ENCODE data around the gene TMEM184B. TPM values are rescaled to one million over a fixed set of nuclear protein-coding genes. Genes with fewer than 3 reads are reported as not detected.

The TMEM184B gene
- total RNA-seq, 1 experiment from 2014 or later: 9.7 TPM

GRCh38 chr22:38276166-38276565, 3.4 kb upstream of the TMEM184B start:
- DNase-seq (ENCODE audit: low read depth): no peak

- DNase-seq (ENCODE audit: low read depth): no peak
Observed at GRCh38 chr22:38273135-38273826, 471 bp upstream of the TMEM184B start.

- no peak for DNase-seq (ENCODE audit: low read depth)
Observed at GRCh38 chr22:38271927-38272372, 860 bp downstream of the TMEM184B start.

GRCh38 chr22:38271101-38271500, 1.7 kb downstream of the TMEM184B start:
- DNase-seq (ENCODE audit: low read depth): no peak

GRCh38 chr22:38270091-38270992, 2.5 kb downstream of the TMEM184B start:
- DNase-seq (ENCODE audit: low read depth): no peak

- DNase-seq (ENCODE audit: low read depth): no peak
Observed at GRCh38 chr22:38269466-38269865, 3.3 kb downstream of the TMEM184B start.

- DNase-seq (ENCODE audit: low read depth): peak; percentile 24
Observed at GRCh38 chr22:38267086-38267485, 5.7 kb downstream of the TMEM184B start.

GRCh38 chr22:38266120-38266519, 6.7 kb downstream of the TMEM184B start:
- no peak for DNase-seq (ENCODE audit: low read depth)

- no peak for DNase-seq (ENCODE audit: low read depth)
Observed at GRCh38 chr22:38264322-38264843, 8.4 kb downstream of the TMEM184B start.

- DNase-seq (ENCODE audit: low read depth): peak; percentile 21
Observed at GRCh38 chr22:38262051-38262795, 10.6 kb downstream of the TMEM184B start.

GRCh38 chr22:38260761-38261681, 11.8 kb downstream of the TMEM184B start:
- no peak for DNase-seq (ENCODE audit: low read depth)

- DNase-seq (ENCODE audit: low read depth): no peak
Observed at GRCh38 chr22:38259370-38259769, 13.4 kb downstream of the TMEM184B start.

- no peak for DNase-seq (ENCODE audit: low read depth)
Observed at GRCh38 chr22:38258895-38259294, 13.9 kb downstream of the TMEM184B start.

- DNase-seq (ENCODE audit: low read depth): no peak
Observed at GRCh38 chr22:38257650-38258250, 15.1 kb downstream of the TMEM184B start.

GRCh38 chr22:38257181-38257580, 15.6 kb downstream of the TMEM184B start:
- peak; percentile 28 for DNase-seq (ENCODE audit: low read depth)

- DNase-seq (ENCODE audit: low read depth): no peak
Observed at GRCh38 chr22:38255697-38256096, 17.1 kb downstream of the TMEM184B start.

GRCh38 chr22:38251341-38251692, 21.5 kb downstream of the TMEM184B start:
- no peak for DNase-seq (ENCODE audit: low read depth)

- no peak for DNase-seq (ENCODE audit: low read depth)
Observed at GRCh38 chr22:38250643-38251340, 22.0 kb downstream of the TMEM184B start.

GRCh38 chr22:38249803-38250642, 22.8 kb downstream of the TMEM184B start:
- DNase-seq (ENCODE audit: low read depth): no peak
